DND-41 (cell line): ENCODE data around the gene DACT3.

Experiments
- EZH2 ChIP-seq: IDR thresholded peaks from 3 replicates; pipeline ENCODE4 v1.6.1; 2012; ENCODE audit warnings: borderline replicate concordance, low read depth, mild to moderate bottlenecking, moderate library complexity, low read length, inconsistent platforms; ENCODE audit not compliant: severe bottlenecking
- TF ChIP-seq, protein P1 (sequence below): IDR thresholded peaks from 2 replicates; pipeline ENCODE4 v1.5.1; 2012; ENCODE audit warnings: borderline replicate concordance, low read length, moderate library complexity, mild to moderate bottlenecking; ENCODE audit not compliant: poor library complexity, severe bottlenecking; ENCODE audit errors: extremely low read depth

DNA sequence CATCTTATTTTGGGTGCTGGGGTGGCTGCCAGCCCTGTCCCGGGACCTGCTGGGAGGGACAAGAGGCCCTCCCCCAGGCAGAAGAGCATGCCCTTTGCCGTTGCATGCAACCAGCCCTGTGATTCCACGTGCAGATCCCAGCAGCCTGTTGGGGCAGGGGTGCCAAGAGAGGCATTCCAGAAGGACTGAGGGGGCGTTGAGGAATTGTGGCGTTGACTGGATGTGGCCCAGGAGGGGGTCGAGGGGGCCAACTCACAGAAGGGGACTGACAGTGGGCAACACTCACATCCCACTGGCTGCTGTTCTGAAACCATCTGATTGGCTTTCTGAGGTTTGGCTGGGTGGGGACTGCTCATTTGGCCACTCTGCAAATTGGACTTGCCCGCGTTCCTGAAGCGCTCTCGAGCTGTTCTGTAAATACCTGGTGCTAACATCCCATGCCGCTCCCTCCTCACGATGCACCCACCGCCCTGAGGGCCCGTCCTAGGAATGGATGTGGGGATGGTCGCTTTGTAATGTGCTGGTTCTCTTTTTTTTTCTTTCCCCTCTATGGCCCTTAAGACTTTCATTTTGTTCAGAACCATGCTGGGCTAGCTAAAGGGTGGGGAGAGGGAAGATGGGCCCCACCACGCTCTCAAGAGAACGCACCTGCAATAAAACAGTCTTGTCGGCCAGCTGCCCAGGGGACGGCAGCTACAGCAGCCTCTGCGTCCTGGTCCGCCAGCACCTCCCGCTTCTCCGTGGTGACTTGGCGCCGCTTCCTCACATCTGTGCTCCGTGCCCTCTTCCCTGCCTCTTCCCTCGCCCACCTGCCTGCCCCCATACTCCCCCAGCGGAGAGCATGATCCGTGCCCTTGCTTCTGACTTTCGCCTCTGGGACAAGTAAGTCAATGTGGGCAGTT is 51.2 kb downstream of the DACT3 start:
- TF ChIP-seq, protein P1, sequence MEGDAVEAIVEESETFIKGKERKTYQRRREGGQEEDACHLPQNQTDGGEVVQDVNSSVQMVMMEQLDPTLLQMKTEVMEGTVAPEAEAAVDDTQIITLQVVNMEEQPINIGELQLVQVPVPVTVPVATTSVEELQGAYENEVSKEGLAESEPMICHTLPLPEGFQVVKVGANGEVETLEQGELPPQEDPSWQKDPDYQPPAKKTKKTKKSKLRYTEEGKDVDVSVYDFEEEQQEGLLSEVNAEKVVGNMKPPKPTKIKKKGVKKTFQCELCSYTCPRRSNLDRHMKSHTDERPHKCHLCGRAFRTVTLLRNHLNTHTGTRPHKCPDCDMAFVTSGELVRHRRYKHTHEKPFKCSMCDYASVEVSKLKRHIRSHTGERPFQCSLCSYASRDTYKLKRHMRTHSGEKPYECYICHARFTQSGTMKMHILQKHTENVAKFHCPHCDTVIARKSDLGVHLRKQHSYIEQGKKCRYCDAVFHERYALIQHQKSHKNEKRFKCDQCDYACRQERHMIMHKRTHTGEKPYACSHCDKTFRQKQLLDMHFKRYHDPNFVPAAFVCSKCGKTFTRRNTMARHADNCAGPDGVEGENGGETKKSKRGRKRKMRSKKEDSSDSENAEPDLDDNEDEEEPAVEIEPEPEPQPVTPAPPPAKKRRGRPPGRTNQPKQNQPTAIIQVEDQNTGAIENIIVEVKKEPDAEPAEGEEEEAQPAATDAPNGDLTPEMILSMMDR: no peak
- TF ChIP-seq EZH2: no peak
